WTC11 (cell line): ENCODE results near the gene AUP1. TPM values are rescaled to one million over a fixed set of nuclear protein-coding genes. Genes with fewer than 3 reads are reported as not detected.

ENCODE experiments used
- ATAC-seq: fragments of 200-7000 bp; cut with Tn5 transposase; 2 replicates; pipeline ENCODE4 v1.10.0; 2021; ENCODE audit warnings: mild to moderate bottlenecking, moderate library complexity
- CTCF ChIA-PET: fragments of 300-600 bp; sonication (Branson Sonifier 250); formaldehyde crosslinking; loops from one replicate; lab custom pipeline; 2021; ENCODE audit warnings: antibody characterized with exemption; lab: Charles Lee
- POLR2A ChIA-PET: fragments of 350-600 bp; sonication (Branson Sonifier 250); formaldehyde crosslinking; loops from one replicate; lab custom pipeline; 2021; ENCODE audit warnings: antibody characterized with exemption; lab: Charles Lee
- DNase-seq: peaks from one replicate; pipeline ENCODE4 v3.0.0; 2021; ENCODE audit warnings: low spot score
- H3K27ac Mint-ChIP-seq: 2 replicates; pipeline ENCODE4 v1.8.0; 2021; ENCODE audit warnings: mixed read lengths
- H3K27me3 Mint-ChIP-seq: 2 replicates; pipeline ENCODE4 v1.8.0; 2021; ENCODE audit warnings: low read depth, mild to moderate bottlenecking, moderate library complexity, mixed read lengths
- H3K36me3 Mint-ChIP-seq: 2 replicates; pipeline ENCODE4 v1.8.0; 2021; ENCODE audit warnings: mixed read lengths
- H3K4me1 Mint-ChIP-seq: 2 replicates; pipeline ENCODE4 v1.8.0; 2022; ENCODE audit warnings: mixed read lengths
- H3K4me3 Mint-ChIP-seq: 2 replicates; pipeline ENCODE4 v1.8.0; 2021; ENCODE audit warnings: mild to moderate bottlenecking, moderate library complexity, mixed read lengths
- H3K9me3 Mint-ChIP-seq: 2 replicates; pipeline ENCODE4 v1.8.0; 2021; ENCODE audit warnings: mixed read lengths
- ATF2 ChIP-seq: sonication (generic); formaldehyde crosslinking; IDR thresholded peaks from 2 replicates; pipeline ENCODE4 v1.8.1; 2022; ENCODE audit warnings: low read depth, missing genetic modification reagents, borderline replicate concordance
- CBFB ChIP-seq: sonication (generic); formaldehyde crosslinking; IDR thresholded peaks from 2 replicates; pipeline ENCODE4 v1.8.1; 2022; ENCODE audit warnings: mild to moderate bottlenecking, low read depth, missing genetic modification reagents
- CREB1 ChIP-seq: sonication (generic); formaldehyde crosslinking; IDR thresholded peaks from 2 replicates; pipeline ENCODE4 v1.8.0; 2023; ENCODE audit warnings: mild to moderate bottlenecking, missing genetic modification reagents
- HMGA2 ChIP-seq: fragments of 250-450 bp; sonication (Bioruptor Pico); IDR thresholded peaks from 2 replicates; pipeline ENCODE4 v1.4.0; 2021; ENCODE audit warnings: mild to moderate bottlenecking, moderate library complexity
- IRF1 ChIP-seq: sonication (generic); formaldehyde crosslinking; IDR thresholded peaks from 2 replicates; pipeline ENCODE4 v1.8.0; 2023; ENCODE audit warnings: missing genetic modification reagents
- JUN ChIP-seq: sonication (generic); formaldehyde crosslinking; IDR thresholded peaks from 2 replicates; pipeline ENCODE4 v1.8.0; 2023; ENCODE audit warnings: mild to moderate bottlenecking, missing genetic modification reagents
- NFATC4 ChIP-seq: fragments of 250-450 bp; sonication (Bioruptor Pico); IDR thresholded peaks from 2 replicates; pipeline ENCODE4 v1.9.0; 2021; ENCODE audit warnings: mild to moderate bottlenecking
- ZMAT4 ChIP-seq: fragments of 250-450 bp; sonication (Bioruptor Pico); IDR thresholded peaks from 2 replicates; pipeline ENCODE4 v1.9.0; 2021; ENCODE audit warnings: mild to moderate bottlenecking
- ZNF121 ChIP-seq: sonication (generic); formaldehyde crosslinking; IDR thresholded peaks from 2 replicates; pipeline ENCODE4 v1.8.0; 2023; ENCODE audit warnings: missing genetic modification reagents
- ZNF281 ChIP-seq: sonication (generic); formaldehyde crosslinking; IDR thresholded peaks from 2 replicates; pipeline ENCODE4 v1.8.0; 2023; ENCODE audit warnings: mild to moderate bottlenecking, missing genetic modification reagents
- ZNF416 ChIP-seq: fragments of 250-450 bp; sonication (Bioruptor Pico); IDR thresholded peaks from 2 replicates; pipeline ENCODE4 v1.9.0; 2021; ENCODE audit warnings: mild to moderate bottlenecking, inconsistent platforms
- total RNA-seq: library from RNA; stranded (reverse); gene quantifications from 3 replicates; pipeline ENCODE4 v1.2.3, GENCODE V29; 2021
- TF ChIP-seq, protein P1 (sequence below): sonication (generic); formaldehyde crosslinking; IDR thresholded peaks from 2 replicates; pipeline ENCODE4 v1.8.1; 2023; ENCODE audit warnings: mild to moderate bottlenecking, missing genetic modification reagents, moderate library complexity
- TF ChIP-seq, protein P2 (sequence below): fragments of 250-450 bp; sonication (Bioruptor Pico); IDR thresholded peaks from 2 replicates; pipeline ENCODE4 v1.9.0; 2021; ENCODE audit warnings: mild to moderate bottlenecking, borderline replicate concordance
- TF ChIP-seq, protein P3 (sequence below): sonication (generic); formaldehyde crosslinking; IDR thresholded peaks from 2 replicates; pipeline ENCODE4 v1.8.0; 2022; ENCODE audit warnings: missing genetic modification reagents

AUP1 gene
- total RNA-seq, 1 experiment from 2014 or later = 84.9 TPM

- TF ChIP-seq JUN = no peak
- TF ChIP-seq ZNF416 = no peak
- TF ChIP-seq CREB1 (CRISPR knock-in tag) = no peak
- TF ChIP-seq, protein P1, sequence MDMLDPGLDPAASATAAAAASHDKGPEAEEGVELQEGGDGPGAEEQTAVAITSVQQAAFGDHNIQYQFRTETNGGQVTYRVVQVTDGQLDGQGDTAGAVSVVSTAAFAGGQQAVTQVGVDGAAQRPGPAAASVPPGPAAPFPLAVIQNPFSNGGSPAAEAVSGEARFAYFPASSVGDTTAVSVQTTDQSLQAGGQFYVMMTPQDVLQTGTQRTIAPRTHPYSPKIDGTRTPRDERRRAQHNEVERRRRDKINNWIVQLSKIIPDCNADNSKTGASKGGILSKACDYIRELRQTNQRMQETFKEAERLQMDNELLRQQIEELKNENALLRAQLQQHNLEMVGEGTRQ (CRISPR knock-in tag) = no peak
- no peak for TF ChIP-seq NFATC4
- TF ChIP-seq ZNF281 (CRISPR knock-in tag) = no peak
- TF ChIP-seq, all 79 proteins: peak for 3
Observed at GRCh38 chr2:74488643-74489481, 40.6 kb downstream of the AUP1 start (continued).

- Mint-ChIP-seq H3K36me3 (peaks cover 24% of the 10 kb centered on the region), H3K27me3 (no peaks in the 10 kb centered on the region), H3K4me3 (no peak overlapping the region), H3K4me1 (peaks cover 6% of the 10 kb centered on the region), H3K27ac (no peak overlapping the region), H3K9me3 (no peaks in the 10 kb centered on the region)
- ChIA-PET POLR2A (no interaction called here), CTCF (no interaction called here)
- ATAC-seq (no peak), DNase-seq (no peak)
- TF ChIP-seq ATF2 (CRISPR knock-in tag) (no peak), IRF1 (CRISPR knock-in tag) (no peak), CBFB (CRISPR knock-in tag) (no peak), JUN (no peak), ZMAT4 (no peak), HMGA2 (CRISPR knock-in tag) (no peak), ZNF121 (no peak)
- TF ChIP-seq, protein P2, sequence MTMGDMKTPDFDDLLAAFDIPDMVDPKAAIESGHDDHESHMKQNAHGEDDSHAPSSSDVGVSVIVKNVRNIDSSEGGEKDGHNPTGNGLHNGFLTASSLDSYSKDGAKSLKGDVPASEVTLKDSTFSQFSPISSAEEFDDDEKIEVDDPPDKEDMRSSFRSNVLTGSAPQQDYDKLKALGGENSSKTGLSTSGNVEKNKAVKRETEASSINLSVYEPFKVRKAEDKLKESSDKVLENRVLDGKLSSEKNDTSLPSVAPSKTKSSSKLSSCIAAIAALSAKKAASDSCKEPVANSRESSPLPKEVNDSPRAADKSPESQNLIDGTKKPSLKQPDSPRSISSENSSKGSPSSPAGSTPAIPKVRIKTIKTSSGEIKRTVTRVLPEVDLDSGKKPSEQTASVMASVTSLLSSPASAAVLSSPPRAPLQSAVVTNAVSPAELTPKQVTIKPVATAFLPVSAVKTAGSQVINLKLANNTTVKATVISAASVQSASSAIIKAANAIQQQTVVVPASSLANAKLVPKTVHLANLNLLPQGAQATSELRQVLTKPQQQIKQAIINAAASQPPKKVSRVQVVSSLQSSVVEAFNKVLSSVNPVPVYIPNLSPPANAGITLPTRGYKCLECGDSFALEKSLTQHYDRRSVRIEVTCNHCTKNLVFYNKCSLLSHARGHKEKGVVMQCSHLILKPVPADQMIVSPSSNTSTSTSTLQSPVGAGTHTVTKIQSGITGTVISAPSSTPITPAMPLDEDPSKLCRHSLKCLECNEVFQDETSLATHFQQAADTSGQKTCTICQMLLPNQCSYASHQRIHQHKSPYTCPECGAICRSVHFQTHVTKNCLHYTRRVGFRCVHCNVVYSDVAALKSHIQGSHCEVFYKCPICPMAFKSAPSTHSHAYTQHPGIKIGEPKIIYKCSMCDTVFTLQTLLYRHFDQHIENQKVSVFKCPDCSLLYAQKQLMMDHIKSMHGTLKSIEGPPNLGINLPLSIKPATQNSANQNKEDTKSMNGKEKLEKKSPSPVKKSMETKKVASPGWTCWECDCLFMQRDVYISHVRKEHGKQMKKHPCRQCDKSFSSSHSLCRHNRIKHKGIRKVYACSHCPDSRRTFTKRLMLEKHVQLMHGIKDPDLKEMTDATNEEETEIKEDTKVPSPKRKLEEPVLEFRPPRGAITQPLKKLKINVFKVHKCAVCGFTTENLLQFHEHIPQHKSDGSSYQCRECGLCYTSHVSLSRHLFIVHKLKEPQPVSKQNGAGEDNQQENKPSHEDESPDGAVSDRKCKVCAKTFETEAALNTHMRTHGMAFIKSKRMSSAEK = no peak
- TF ChIP-seq, protein P3, sequence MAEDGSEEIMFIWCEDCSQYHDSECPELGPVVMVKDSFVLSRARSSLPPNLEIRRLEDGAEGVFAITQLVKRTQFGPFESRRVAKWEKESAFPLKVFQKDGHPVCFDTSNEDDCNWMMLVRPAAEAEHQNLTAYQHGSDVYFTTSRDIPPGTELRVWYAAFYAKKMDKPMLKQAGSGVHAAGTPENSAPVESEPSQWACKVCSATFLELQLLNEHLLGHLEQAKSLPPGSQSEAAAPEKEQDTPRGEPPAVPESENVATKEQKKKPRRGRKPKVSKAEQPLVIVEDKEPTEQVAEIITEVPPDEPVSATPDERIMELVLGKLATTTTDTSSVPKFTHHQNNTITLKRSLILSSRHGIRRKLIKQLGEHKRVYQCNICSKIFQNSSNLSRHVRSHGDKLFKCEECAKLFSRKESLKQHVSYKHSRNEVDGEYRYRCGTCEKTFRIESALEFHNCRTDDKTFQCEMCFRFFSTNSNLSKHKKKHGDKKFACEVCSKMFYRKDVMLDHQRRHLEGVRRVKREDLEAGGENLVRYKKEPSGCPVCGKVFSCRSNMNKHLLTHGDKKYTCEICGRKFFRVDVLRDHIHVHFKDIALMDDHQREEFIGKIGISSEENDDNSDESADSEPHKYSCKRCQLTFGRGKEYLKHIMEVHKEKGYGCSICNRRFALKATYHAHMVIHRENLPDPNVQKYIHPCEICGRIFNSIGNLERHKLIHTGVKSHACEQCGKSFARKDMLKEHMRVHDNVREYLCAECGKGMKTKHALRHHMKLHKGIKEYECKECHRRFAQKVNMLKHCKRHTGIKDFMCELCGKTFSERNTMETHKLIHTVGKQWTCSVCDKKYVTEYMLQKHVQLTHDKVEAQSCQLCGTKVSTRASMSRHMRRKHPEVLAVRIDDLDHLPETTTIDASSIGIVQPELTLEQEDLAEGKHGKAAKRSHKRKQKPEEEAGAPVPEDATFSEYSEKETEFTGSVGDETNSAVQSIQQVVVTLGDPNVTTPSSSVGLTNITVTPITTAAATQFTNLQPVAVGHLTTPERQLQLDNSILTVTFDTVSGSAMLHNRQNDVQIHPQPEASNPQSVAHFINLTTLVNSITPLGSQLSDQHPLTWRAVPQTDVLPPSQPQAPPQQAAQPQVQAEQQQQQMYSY (CRISPR knock-in tag) = no peak
Observed at GRCh38 chr2:74486141-74486540, 43.4 kb downstream of the AUP1 start.
